HG03196 (cell line): ENCODE data around the gene TRIM71.
A peak's percentile ranks its signal among the peaks of the same experiment; 100 is the strongest.
"Not testable (repeated sequence)": the region's sequence is repeated elsewhere in the genome, so short reads cannot be mapped to it uniquely, and the experiment has no call there.

Experiments used
- ATAC-seq: cut with Tn5 transposase; IDR thresholded peaks from one replicate; pipeline ENCODE4 v1.9.1; 2021; ENCODE audit not compliant: unreplicated experiment

Gene TRIM71

DNA sequence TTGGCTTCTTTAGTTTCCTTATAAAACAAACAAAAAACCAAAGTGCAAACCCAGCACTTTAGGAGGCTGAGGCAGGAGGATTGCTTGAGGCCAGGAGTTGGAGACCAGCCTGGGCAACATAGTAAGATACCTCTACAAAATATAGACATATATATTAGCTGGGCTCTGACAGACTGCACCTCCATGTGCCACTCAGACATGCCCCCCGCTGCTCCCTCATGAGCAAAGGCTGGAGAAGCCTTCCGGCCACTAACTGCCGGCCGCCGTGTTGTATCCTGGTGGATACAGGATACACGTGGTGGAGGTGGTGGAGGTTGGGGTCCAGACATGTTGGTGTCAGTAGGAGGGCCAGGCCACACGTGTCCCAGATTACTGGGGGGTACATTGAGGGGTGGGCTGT, 104.3 kb downstream of the TRIM71 start:
- ATAC-seq = no peak

DNA sequence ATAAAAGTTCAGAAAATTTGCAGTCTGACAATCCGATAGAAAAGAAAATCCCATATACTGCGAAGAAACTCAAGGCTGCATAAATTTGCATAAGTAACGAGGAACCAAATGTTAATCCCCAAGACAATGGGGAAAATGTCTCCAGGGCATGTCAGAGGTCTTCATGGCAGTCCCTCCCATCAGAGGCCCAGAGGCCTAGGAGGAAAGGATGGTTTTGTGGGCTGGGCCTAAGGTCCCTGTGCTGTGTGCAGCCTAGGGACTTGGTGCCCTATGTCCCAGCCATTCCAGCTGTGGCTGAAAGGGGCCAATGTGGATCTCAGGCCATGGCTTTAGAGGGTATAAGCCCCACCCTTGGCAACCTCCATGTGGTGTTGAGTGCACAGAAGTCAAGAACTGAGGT, 112.4 kb downstream of the TRIM71 start:
- ATAC-seq = no peak

DNA sequence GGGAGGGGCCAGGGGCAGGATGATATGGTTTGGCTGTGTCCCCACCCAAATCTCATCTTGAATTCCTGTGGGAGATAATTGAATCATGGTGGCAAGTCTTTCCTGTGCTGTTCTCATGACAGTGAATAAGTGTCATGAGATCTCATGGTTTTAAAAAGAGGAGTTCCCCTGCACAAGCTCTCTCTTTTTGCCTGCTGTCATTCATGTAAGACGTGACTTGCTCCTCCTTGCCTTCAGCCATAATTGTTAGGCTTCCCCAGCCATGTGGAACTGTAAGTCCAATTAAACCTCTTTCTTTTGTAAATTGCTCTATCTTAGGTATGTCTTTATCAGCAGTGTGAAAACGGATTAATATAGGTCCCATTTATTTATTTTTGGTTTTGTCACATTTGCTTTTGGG, 113.5 kb downstream of the TRIM71 start:
- ATAC-seq = not testable (repeated sequence)

DNA sequence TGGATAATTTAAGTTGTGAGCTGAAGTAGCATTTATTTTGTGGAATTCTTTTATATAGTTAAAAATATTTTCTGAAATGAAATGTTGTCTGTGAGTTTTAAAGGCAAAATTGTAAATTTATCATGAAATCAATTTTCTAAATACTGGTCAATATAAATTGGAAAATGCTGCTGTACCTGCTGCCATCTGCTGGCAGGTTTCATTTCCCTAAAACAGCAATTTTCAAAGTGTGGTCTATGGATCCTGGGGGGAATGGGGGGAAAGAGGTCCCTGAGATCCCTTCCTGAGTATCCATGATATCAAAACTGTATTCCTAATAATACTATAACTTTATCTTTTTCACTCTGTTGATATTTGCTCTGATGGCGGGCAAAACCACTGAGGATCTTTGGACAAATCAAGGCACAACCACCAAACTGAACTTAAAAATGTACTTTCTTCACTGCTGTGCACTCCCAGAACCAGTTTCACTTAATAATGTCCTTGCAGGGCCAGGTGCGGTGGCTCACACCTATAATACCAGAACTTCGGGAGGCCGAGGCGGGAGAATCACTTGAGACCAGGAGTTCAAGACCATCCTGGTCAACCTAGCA, 116.4 kb downstream of the TRIM71 start:
- ATAC-seq = no peak

- ATAC-seq = no peak
Observed at GRCh38 chr3:32937331-32937730, 119.5 kb downstream of the TRIM71 start.

- not testable (repeated sequence) for ATAC-seq
Observed at GRCh38 chr3:32939531-32940284, 121.9 kb downstream of the TRIM71 start.

DNA sequence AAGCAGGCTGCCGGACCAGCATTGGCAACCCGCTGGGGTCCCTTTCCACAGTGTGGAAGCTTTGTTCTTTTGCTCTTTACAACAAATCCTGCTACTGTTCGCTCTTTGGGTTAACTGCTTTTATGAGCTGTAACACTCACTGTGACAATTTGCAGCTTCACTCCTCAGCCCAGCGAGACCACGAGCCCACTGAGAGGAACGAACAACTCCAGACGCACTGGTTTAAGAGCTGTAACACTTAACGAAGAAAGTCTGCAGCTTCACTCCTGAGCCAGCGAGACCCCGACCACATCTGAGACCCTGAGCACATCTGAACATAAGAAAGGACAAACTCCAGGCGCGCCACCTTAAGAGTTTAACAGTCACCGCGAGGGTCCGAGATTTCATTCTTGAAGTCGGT, 122.9 kb downstream of the TRIM71 start:
- no peak for ATAC-seq

GRCh38 chr3:32945136-32945535, 127.3 kb downstream of the TRIM71 start:
- ATAC-seq = no peak

GRCh38 chr3:32945598-32945997, 127.8 kb downstream of the TRIM71 start:
- not testable (repeated sequence) for ATAC-seq

GRCh38 chr3:32946973-32947788, 129.4 kb downstream of the TRIM71 start:
- ATAC-seq = peak; percentile 12
